K562 (cell line): ENCODE results near the gene DERL3. TPM values are rescaled to one million over a fixed set of nuclear protein-coding genes. Genes with fewer than 3 reads are reported as not detected.

Experiments
- CBX1 ChIP-seq: sonication (generic); IDR thresholded peaks from 2 replicates; pipeline ENCODE4 v1.6.1; 2016; ENCODE audit warnings: antibody characterized with exemption, low read depth, mild to moderate bottlenecking
- CHAMP1 ChIP-seq: fragments of 450-650 bp; IDR thresholded peaks from 2 replicates; pipeline ENCODE4 v1.6.1; 2016; ENCODE audit warnings: mild to moderate bottlenecking
- EP400 ChIP-seq: fragments of 450-650 bp; IDR thresholded peaks from 2 replicates; pipeline ENCODE4 v1.6.1; 2017; ENCODE audit warnings: antibody characterized with exemption, mild to moderate bottlenecking, moderate library complexity
- FOXP1 ChIP-seq: sonication (generic); formaldehyde crosslinking; IDR thresholded peaks from 2 replicates; pipeline ENCODE4 v1.8.0; 2022; ENCODE audit warnings: mild to moderate bottlenecking, missing genetic modification reagents
- GATAD2B ChIP-seq: fragments of 450-650 bp; IDR thresholded peaks from 2 replicates; pipeline ENCODE4 v1.6.1; 2017; ENCODE audit warnings: mild to moderate bottlenecking, borderline replicate concordance
- GTF2E2 ChIP-seq: fragments of 200-800 bp; sonication (Bioruptor generic); IDR thresholded peaks from 2 replicates; pipeline ENCODE4 v1.6.1; 2016; ENCODE audit warnings: missing genetic modification characterization, missing compliant biosample characterization
- ID3 ChIP-seq, 2 experiments: fragments of 250-450 bp in 1 of 2; fragments of 450-650 bp in 1 of 2; sonication (Bioruptor Pico) in 1 of 2; IDR thresholded peaks; 2 replicates each; pipeline versions ENCODE4 v1.6.1 to v1.8.0; 2016 to 2021; ENCODE audit warnings: mild to moderate bottlenecking in 2 of 2, moderate library complexity in 2 of 2, missing compliant biosample characterization in 1 of 2, missing genetic modification characterization in 1 of 2
- MTF1 ChIP-seq: fragments of 250-450 bp; sonication (Bioruptor Pico); IDR thresholded peaks from 2 replicates; pipeline ENCODE4 v1.9.0; 2021; ENCODE audit warnings: moderate library complexity, mild to moderate bottlenecking, inconsistent platforms, borderline replicate concordance
- NR4A1 ChIP-seq, 2 experiments: fragments of 250-450 bp in 1 of 2; fragments of 450-650 bp in 1 of 2; sonication (Bioruptor Pico) in 1 of 2; IDR thresholded peaks; 2 replicates each; pipeline versions ENCODE4 v1.4.0 to v1.6.1; 2016 to 2020; ENCODE audit warnings: mild to moderate bottlenecking in 2 of 2, missing compliant biosample characterization in 1 of 2, missing genetic modification characterization in 1 of 2, moderate library complexity in 1 of 2
- NRF1 ChIP-seq, 2 experiments: fragments of 450-650 bp; IDR thresholded peaks in 1 of 2; conservative IDR thresholded peaks in 1 of 2; 2 replicates each; pipeline ENCODE4 v1.6.1; 2014; ENCODE audit warnings: mild to moderate bottlenecking in 2 of 2
- RBBP5 ChIP-seq: fragments of 200-600 bp; sonication (generic); IDR thresholded peaks from 2 replicates; pipeline ENCODE4 v1.6.1; 2012; ENCODE audit warnings: borderline replicate concordance, mild to moderate bottlenecking, low read length, control low read depth, inconsistent platforms; ENCODE audit not compliant: insufficient read depth, poor library complexity, severe bottlenecking
- RBM34 ChIP-seq: fragments of 200-400 bp; formaldehyde crosslinking; IDR thresholded peaks from 2 replicates; pipeline ENCODE4 v1.6.1; 2018; ENCODE audit warnings: low read length, borderline replicate concordance; ENCODE audit not compliant: insufficient read depth
- RBM39 ChIP-seq: fragments of 200-400 bp; formaldehyde crosslinking; optimal IDR thresholded peaks from 2 replicates; pipeline ENCODE3; 2018; ENCODE audit warnings: low read depth, low read length
- SIN3B ChIP-seq: fragments of 450-650 bp; IDR thresholded peaks from 2 replicates; pipeline ENCODE4 v1.6.1; 2017; ENCODE audit warnings: low read depth, mild to moderate bottlenecking, moderate library complexity
- TCF7L2 ChIP-seq: fragments of 150-350 bp; IDR thresholded peaks from 2 replicates; pipeline ENCODE4 v1.6.1; 2016; ENCODE audit warnings: low read depth, mild to moderate bottlenecking, low read length, moderate library complexity
- XRCC5 ChIP-seq: fragments of 200-400 bp; formaldehyde crosslinking; IDR thresholded peaks from 2 replicates; pipeline ENCODE4 v1.6.1; 2017; ENCODE audit warnings: low read depth, mild to moderate bottlenecking, low read length
- ZBTB7A ChIP-seq: IDR thresholded peaks from 2 replicates; pipeline ENCODE4 v1.6.1; 2011; ENCODE audit warnings: low read depth, mild to moderate bottlenecking, low read length, moderate library complexity, borderline replicate concordance; ENCODE audit not compliant: control insufficient read depth
- ZNF121 ChIP-seq: sonication (generic); formaldehyde crosslinking; conservative IDR thresholded peaks from 2 replicates; pipeline ENCODE4 v1.8.0; 2022; ENCODE audit warnings: missing genetic modification reagents
- ZNF184 ChIP-seq: sonication (generic); formaldehyde crosslinking; IDR thresholded peaks from 2 replicates; pipeline ENCODE4 v1.5.0; 2020; ENCODE audit warnings: missing genetic modification reagents
- ZNF197 ChIP-seq: fragments of 200-800 bp; sonication (Bioruptor generic); IDR thresholded peaks from 2 replicates; pipeline ENCODE4 v1.6.1; 2016; ENCODE audit warnings: low read depth, missing genetic modification characterization, missing compliant biosample characterization
- ZNF232 ChIP-seq: sonication (generic); formaldehyde crosslinking; IDR thresholded peaks from 2 replicates; pipeline ENCODE4 v1.8.0; 2022; ENCODE audit warnings: mild to moderate bottlenecking, missing genetic modification reagents
- ZNF316 ChIP-seq: fragments of 450-650 bp; IDR thresholded peaks from 2 replicates; pipeline ENCODE4 v1.6.1; 2016
- polyA plus RNA-seq, 8 experiments: library from polyadenylated mRNA; depleted of rRNA in 4 of 8; stranded (reverse) in 5 of 8; unstranded in 3 of 8; fragments of >200 nt; fragmentation: Nextera tagmentation in 2 of 8; fragmentation: Illumina TruSeq in 1 of 8; extraction: Ambion mirVana in 2 of 8; extraction: Trizol in 1 of 8; gene quantifications; 2 replicates each; pipeline versions ENCODE4 v1.2.1 to v1.2.3, GENCODE V29; 2011 to 2014; ENCODE audit warnings: inconsistent platforms in 1 of 8, missing spikeins in 1 of 8
- total RNA-seq, 7 experiments: library from RNA; depleted of rRNA in 6 of 7; stranded (reverse); fragments of >200 nt in 6 of 7; fragmentation: Illumina TruSeq in 2 of 7; extraction: Trizol in 2 of 7; gene quantifications; 2 replicates each; pipeline versions ENCODE4 v1.2.1 to v1.2.3, GENCODE V29; 2011 to 2021; ENCODE audit warnings: low replicate concordance in 1 of 7

Gene DERL3
- total and polyA plus RNA-seq, 9 of the 15 experiments (the other 6 are each of a cell fraction or from before 2014, with no cell fraction given) = 1.3 to 12.4 (median 4.8) TPM

DNA sequence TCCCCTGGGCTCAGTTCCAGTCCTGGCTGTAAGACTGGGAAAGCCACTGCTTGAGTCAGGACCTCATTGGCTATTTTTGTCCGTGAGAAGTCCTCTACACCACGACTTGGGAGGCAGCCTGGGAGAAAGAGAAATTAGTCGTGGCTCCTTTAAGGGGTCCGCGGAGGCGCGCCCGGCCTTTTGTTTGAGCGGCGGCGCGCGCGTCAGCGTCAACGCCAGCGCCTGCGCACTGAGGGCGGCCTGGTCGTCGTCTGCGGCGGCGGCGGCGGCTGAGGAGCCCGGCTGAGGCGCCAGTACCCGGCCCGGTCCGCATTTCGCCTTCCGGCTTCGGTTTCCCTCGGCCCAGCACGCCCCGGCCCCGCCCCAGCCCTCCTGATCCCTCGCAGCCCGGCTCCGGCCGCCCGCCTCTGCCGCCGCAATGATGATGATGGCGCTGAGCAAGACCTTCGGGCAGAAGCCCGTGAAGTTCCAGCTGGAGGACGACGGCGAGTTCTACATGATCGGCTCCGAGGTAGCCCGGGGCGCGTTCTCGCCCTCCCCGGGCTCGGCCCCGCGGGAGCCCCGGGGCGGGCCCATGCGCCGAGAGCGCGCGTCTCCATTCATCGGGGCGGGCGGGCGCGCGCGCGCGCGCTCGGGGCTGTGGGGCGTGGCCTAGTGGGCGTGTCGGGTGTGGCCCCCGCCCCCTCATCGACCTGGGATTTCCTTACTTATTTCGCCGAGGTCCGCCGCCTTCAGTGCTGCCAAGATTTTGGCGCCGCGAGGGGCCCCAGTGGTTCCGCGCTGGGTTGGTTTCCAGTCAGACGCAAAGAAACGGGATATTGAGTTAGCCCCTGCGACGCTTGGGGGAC lies 51.8 kb downstream of the DERL3 start, which contains the start of gene SMARCB1 (continued):
- TF ChIP-seq ZNF232 (CRISPR knock-in tag) (no peak), RBM39 (no peak), GATAD2B (no peak), FOXP1 (CRISPR knock-in tag) (no peak), ZNF121 (CRISPR knock-in tag) (no peak), TCF7L2 (no peak; the same call in 1 of the 2 replicates), ZNF184 (CRISPR knock-in tag) (no peak), MTF1 (no peak), NRF1 (conservative IDR thresholded peaks at IDR 0.05 in 1 of 2, IDR thresholded peaks at IDR 0.05 in 1 of 2) (peak; percentile 97), XRCC5 (no peak), SIN3B (no peak), NR4A1 (CRISPR knock-in tag; IDR thresholded peaks at IDR 0.05) (no peak), NR4A1 (tag; IDR thresholded peaks at IDR 0.05) (peak; percentile 50; the same call in 1 of the 2 replicates), GTF2E2 (tag) (no peak), RBBP5 (peak; percentile 62), ZBTB7A (peak; percentile 25; the same call in 1 of the 2 replicates), RBM34 (no peak), CHAMP1 (no peak), ID3 (CRISPR knock-in tag; IDR thresholded peaks at IDR 0.05) (no peak), ID3 (tag; IDR thresholded peaks at IDR 0.05) (0 out of 2 replicates have a peak, but pooled peaks have one; percentile 39), ZNF316 (no peak), ZNF197 (CRISPR knock-in tag) (peak; percentile 90; the same call in 1 of the 2 replicates), CBX1 (no peak), EP400 (peak; percentile 50; the same call in 1 of the 2 replicates)
